ENCODE results near the gene OR6C6.

DNA sequence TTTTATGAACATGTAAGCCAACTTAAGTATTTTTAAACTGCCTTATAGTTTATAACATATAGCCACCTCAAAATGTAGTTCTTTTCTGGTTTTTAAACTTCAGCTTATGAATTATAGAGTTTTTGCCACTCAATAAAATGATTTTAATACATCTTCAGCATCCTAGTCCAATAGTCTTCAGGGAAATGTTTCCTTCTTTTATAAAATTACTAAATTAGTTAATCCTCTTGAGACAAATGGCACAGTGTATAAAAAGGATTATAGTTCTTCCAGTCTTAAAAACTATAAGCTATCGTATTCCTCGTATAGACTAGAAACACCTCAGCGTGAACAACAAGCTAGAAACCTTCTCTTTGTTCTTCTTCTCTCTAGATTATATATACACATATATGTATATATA is 52.1 kb downstream of the OR6C6 start, which contains the start of gene OR6C74:
- TF ChIP-seq CTCF (IDR thresholded peaks at IDR 0.05) (no peak), POLR2A (IDR thresholded peaks at IDR 0.05) (no peak)
